A549 (cell line): ENCODE results near the gene POLE. TPM values are rescaled to one million over a fixed set of nuclear protein-coding genes. Genes with fewer than 3 reads are reported as not detected.

ENCODE experiments used
- ATAC-seq, 2 experiments: fragments of 200-7000 bp in 1 of 2; fragments of >200 bp in 1 of 2; cut with Nextera tagmentation in 1 of 2; cut with Tn5 transposase in 1 of 2; 3 replicates each; pipeline versions ENCODE4 v1.8.0 to v1.9.1; 2018 to 2020; ENCODE audit warnings: mild to moderate bottlenecking in 1 of 2, moderate library complexity in 1 of 2
- CTCF ChIA-PET: fragments of 300-600 bp; sonication (Branson Sonifier 250); formaldehyde crosslinking; extraction: SDS; loops from one replicate; lab custom pipeline; 2021; ENCODE audit warnings: antibody characterized with exemption, inconsistent platforms; lab: Yijun Ruan, JAX
- POLR2A ChIA-PET: fragments of 350-600 bp; formaldehyde crosslinking; extraction: SDS; loops from one replicate; lab custom pipeline; 2021; ENCODE audit warnings: antibody characterized with exemption, inconsistent platforms; lab: Yijun Ruan, JAX
- DNase-seq, 2 experiments: peaks; one replicate each; pipeline versions ENCODE4 v3.0.0 to v3.0.0-alpha.2; 2011 to 2016; ENCODE audit warnings: low read depth in 1 of 2, low spot score in 1 of 2
- FAIRE-seq: peaks from 2 replicates; lab custom pipeline; 2011; peaks lifted over from hg19 to GRCh38; lab: Jason Lieb, UNC
- H3K27ac ChIP-seq, 2 experiments: fragments of >200 bp; sonication (Bioruptor Twin); formaldehyde crosslinking; 3 replicates each; pipeline ENCODE4 v1.5.1; 2016 to 2017
- H3K4me1 ChIP-seq: fragments of >200 bp; sonication (Bioruptor Twin); formaldehyde crosslinking; 3 replicates; pipeline ENCODE4 v1.6.1; 2016
- H3K4me2 ChIP-seq: fragments of >200 bp; sonication (Bioruptor Twin); formaldehyde crosslinking; 3 replicates; pipeline ENCODE4 v1.6.1; 2016
- H3K4me3 ChIP-seq: fragments of >200 bp; sonication (Bioruptor Twin); formaldehyde crosslinking; 3 replicates; pipeline ENCODE4 v1.5.1; 2016
- H3K9me3 ChIP-seq: fragments of >200 bp; sonication (Bioruptor Twin); formaldehyde crosslinking; 3 replicates; pipeline ENCODE4 v1.6.1; 2016
- BHLHE40 ChIP-seq: IDR thresholded peaks from 2 replicates; pipeline ENCODE4 v1.6.1; 2012; ENCODE audit warnings: low read depth, low read length, inconsistent platforms
- CHD2 ChIP-seq: fragments of 150-350 bp; IDR thresholded peaks from 2 replicates; pipeline ENCODE4 v1.6.1; 2014; ENCODE audit warnings: low read length; ENCODE audit not compliant: partially characterized antibody
- EHF ChIP-seq: fragments of 250-450 bp; sonication (Bioruptor Pico); IDR thresholded peaks from 2 replicates; pipeline ENCODE4 v1.5.0; 2020; ENCODE audit warnings: mild to moderate bottlenecking
- EHMT2 ChIP-seq: fragments of 200-600 bp; sonication (generic); IDR thresholded peaks from 2 replicates; pipeline ENCODE4 v1.6.1; 2016; ENCODE audit warnings: antibody characterized with exemption, low read depth, mild to moderate bottlenecking, moderate library complexity
- ESRRA ChIP-seq: fragments of 150-350 bp; IDR thresholded peaks from 2 replicates; pipeline ENCODE4 v1.6.1; 2014; ENCODE audit warnings: mild to moderate bottlenecking, low read length, borderline replicate concordance
- FOSL2 ChIP-seq, 2 experiments: fragments of 450-650 bp in 1 of 2; fragments of >200 bp in 1 of 2; sonication (Bioruptor Twin) in 1 of 2; formaldehyde crosslinking; IDR thresholded peaks; 2 replicates each; pipeline versions ENCODE4 v1.5.0 to v1.6.1; 2016 to 2020; ENCODE audit warnings: mild to moderate bottlenecking in 1 of 2, moderate library complexity in 1 of 2
- FOXS1 ChIP-seq: fragments of 250-450 bp; sonication (Bioruptor Pico); IDR thresholded peaks from 2 replicates; pipeline ENCODE4 v1.5.0; 2020; ENCODE audit warnings: mild to moderate bottlenecking, moderate library complexity
- GATA3 ChIP-seq: IDR thresholded peaks from 2 replicates; pipeline ENCODE4 v1.6.1; 2012; ENCODE audit warnings: borderline replicate concordance
- HDAC2 ChIP-seq: fragments of 200-600 bp; sonication (generic); IDR thresholded peaks from 2 replicates; pipeline ENCODE4 v1.6.1; 2016
- HEYL ChIP-seq: fragments of 250-450 bp; sonication (Bioruptor Pico); IDR thresholded peaks from 2 replicates; pipeline ENCODE4 v1.8.0; 2021; ENCODE audit warnings: mild to moderate bottlenecking, moderate library complexity
- JUN ChIP-seq, 2 experiments: fragments of >200 bp; sonication (Bioruptor Twin); formaldehyde crosslinking; IDR thresholded peaks; 2 replicates in 1 of 2; 3 replicates in 1 of 2; pipeline ENCODE4 v1.6.1; 2016 to 2017
- JUNB ChIP-seq: fragments of >200 bp; sonication (Bioruptor Twin); formaldehyde crosslinking; IDR thresholded peaks from 2 replicates; pipeline ENCODE4 v1.6.1; 2016
- MAFK ChIP-seq: fragments of 450-650 bp; IDR thresholded peaks from 2 replicates; pipeline ENCODE4 v1.6.1; 2014; ENCODE audit not compliant: partially characterized antibody
- MYC ChIP-seq: IDR thresholded peaks from 2 replicates; pipeline ENCODE4 v1.6.1; 2012; ENCODE audit warnings: mild to moderate bottlenecking, inconsistent platforms, low read length, improper control_type of control experiment, borderline replicate concordance
- NPAS2 ChIP-seq: fragments of 250-450 bp; sonication (Bioruptor Pico); IDR thresholded peaks from 2 replicates; pipeline ENCODE4 v1.8.0; 2022; ENCODE audit warnings: mild to moderate bottlenecking, moderate library complexity, borderline replicate concordance
- POLR2AphosphoS2 ChIP-seq: conservative IDR thresholded peaks from 2 replicates; pipeline ENCODE4 v1.6.1; 2012; ENCODE audit warnings: low read length, improper control_type of control experiment, inconsistent platforms
- RARB ChIP-seq: fragments of 250-450 bp; sonication (Bioruptor Pico); IDR thresholded peaks from 2 replicates; pipeline ENCODE4 v1.8.0; 2021; ENCODE audit warnings: mild to moderate bottlenecking, moderate library complexity
- RCOR1 ChIP-seq: fragments of 150-350 bp; IDR thresholded peaks from 2 replicates; pipeline ENCODE4 v1.6.1; 2014; ENCODE audit warnings: antibody characterized with exemption, low read length, low read depth
- TFCP2L1 ChIP-seq: fragments of 250-450 bp; sonication (Bioruptor Pico); IDR thresholded peaks from 2 replicates; pipeline ENCODE4 v1.5.0; 2021; ENCODE audit warnings: mild to moderate bottlenecking
- ZC3H11A ChIP-seq: fragments of 450-650 bp; IDR thresholded peaks from 2 replicates; pipeline ENCODE4 v1.6.1; 2014; ENCODE audit warnings: antibody characterized with exemption, mild to moderate bottlenecking
- ZFP36 ChIP-seq: fragments of 450-650 bp; IDR thresholded peaks from 2 replicates; pipeline ENCODE4 v1.6.1; 2014; ENCODE audit warnings: borderline replicate concordance; ENCODE audit not compliant: partially characterized antibody
- ZNF302 ChIP-seq: fragments of 250-450 bp; sonication (Bioruptor Pico); IDR thresholded peaks from 2 replicates; pipeline ENCODE4 v1.9.0; 2021; ENCODE audit warnings: inconsistent platforms, mild to moderate bottlenecking, moderate library complexity
- WGBS: methylation state at CpG from one replicate; pipeline ENCODE4 v1.1.6; 2017; ENCODE audit errors: missing lambda C conversion rate; 5-methylcytosine and 5-hydroxymethylcytosine counted together
- polyA plus RNA-seq, 4 experiments: library from polyadenylated mRNA; depleted of rRNA in 3 of 4; stranded (reverse); fragments of >200 nt; fragmentation: RNase III in 1 of 4; extraction: RNeasy Plus Mini Kit Qiagen cat#74134 plus additional on column Dnase treatment in 1 of 4; gene quantifications; 2 replicates in 3 of 4; 3 replicates in 1 of 4; pipeline ENCODE4 v1.2.3, GENCODE V29; 2011 to 2017
- TF ChIP-seq, protein P1 (sequence below): IDR thresholded peaks from 2 replicates; pipeline ENCODE4 v1.6.1; 2012; ENCODE audit warnings: low read depth, borderline replicate concordance
- TF ChIP-seq, protein P2 (sequence below): fragments of 150-350 bp; IDR thresholded peaks from 2 replicates; pipeline ENCODE4 v1.6.1; 2014; ENCODE audit warnings: low read depth, mild to moderate bottlenecking, low read length
- TF ChIP-seq, protein P3 (sequence below): fragments of 250-450 bp; sonication (Bioruptor Pico); IDR thresholded peaks from 2 replicates; pipeline ENCODE4 v1.5.0; 2020; ENCODE audit warnings: low read depth, mild to moderate bottlenecking, moderate library complexity

The POLE gene
- polyA plus RNA-seq, 2 of the 4 experiments (the other 2 are of a cell fraction): 28.9 to 67.2 TPM

DNA sequence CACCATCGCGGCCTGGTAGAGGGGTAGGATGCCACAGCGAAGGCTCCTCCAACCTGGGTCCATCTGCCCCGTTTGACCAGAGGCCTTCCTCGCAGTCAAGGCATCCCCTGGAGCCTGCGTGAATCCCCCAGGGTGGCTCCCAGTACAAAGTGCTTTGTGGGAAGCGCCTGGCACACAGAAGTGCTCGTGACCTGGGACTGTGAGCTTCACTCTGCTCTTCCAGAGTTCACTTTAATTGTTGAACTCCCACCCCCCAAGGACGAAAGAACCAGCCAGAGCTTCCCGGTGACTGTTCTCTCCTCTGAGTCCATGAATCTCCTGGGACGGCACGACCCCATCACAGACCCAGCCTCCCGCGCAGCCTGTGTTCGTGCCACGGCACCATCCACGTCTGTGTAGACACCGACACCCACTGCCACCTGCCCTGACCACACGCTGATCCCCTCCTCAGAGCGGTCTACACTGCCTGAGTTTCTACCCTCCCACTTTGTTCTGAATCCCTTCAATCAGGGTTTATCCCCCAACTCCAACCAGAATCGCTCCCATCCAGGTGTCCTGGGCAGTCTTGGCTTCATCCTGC is 52.6 kb downstream of the POLE start (continued):
- TF ChIP-seq, protein P1, sequence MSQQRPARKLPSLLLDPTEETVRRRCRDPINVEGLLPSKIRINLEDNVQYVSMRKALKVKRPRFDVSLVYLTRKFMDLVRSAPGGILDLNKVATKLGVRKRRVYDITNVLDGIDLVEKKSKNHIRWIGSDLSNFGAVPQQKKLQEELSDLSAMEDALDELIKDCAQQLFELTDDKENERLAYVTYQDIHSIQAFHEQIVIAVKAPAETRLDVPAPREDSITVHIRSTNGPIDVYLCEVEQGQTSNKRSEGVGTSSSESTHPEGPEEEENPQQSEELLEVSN: no peak
- no peak for TF ChIP-seq GATA3
- TF ChIP-seq TFCP2L1 (CRISPR knock-in tag): no peak
- no peak for TF ChIP-seq ESRRA

DNA sequence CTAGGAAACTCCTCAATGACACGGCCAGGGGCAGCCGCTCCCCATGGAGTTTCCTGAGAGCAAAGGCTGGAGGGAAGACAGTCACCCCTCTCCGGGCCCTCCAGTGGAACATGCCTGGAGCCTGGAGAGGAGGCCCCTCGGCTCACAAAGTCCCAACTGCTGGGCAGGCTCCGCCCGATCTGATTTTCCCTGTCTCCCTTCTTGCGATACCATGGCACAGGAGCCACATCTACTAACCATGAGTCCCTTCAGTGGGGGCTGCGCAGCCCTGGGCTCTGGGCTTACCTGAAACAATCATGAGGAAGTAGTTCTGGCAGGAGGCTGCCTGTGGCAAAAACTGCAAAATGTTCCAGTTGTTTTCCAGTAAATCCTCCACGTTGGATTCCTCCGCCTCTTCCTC is 53.2 kb downstream of the POLE start:
- CTCF ChIA-PET: interaction anchor here (0.8 to 1.7 kb wide), 2 partner anchors 73 to 111 kb away, joined by 3 to 4 read pairs; no protein-coding TSS in a partner anchor

DNA sequence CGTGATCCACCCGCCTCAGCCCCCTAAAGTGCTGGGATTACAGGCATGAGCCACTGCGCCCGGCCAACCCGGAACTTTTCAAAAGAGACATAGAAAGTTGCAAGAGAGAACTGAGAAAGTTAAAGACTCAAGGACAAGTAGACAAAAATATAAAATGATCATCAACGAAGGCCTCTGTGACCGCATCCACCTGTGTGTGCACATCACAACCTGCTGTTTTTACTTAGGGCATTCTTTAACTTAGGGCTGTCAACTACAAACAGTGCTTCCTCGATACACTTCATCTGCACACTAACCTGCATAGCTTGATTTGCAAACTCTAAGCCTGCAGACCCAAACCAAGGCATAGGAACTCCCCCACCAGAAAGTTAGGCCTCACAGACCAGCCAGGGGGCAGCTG is 53.7 kb downstream of the POLE start:
- WGBS: 96% methylated on average over 8 of the region's 8 CpGs
- CTCF ChIA-PET: interaction anchor here (0.8 to 2.2 kb wide), 4 partner anchors 8 to 111 kb away, joined by 3 to 5 read pairs (median 4); no protein-coding TSS in a partner anchor

More for the DNA sequence above, 53.2 kb downstream of the POLE start:
- WGBS: 92% methylated on average over 9 of the region's 10 CpGs
- Histone ChIP-seq H3K4me2 (no peak overlapping the region), H3K27ac (no peak overlapping the region), H3K4me1 (no peaks in the 10 kb centered on the region)
- POLR2A ChIA-PET: no interaction called here
- DNase-seq: no peak
- TF ChIP-seq, protein P2, sequence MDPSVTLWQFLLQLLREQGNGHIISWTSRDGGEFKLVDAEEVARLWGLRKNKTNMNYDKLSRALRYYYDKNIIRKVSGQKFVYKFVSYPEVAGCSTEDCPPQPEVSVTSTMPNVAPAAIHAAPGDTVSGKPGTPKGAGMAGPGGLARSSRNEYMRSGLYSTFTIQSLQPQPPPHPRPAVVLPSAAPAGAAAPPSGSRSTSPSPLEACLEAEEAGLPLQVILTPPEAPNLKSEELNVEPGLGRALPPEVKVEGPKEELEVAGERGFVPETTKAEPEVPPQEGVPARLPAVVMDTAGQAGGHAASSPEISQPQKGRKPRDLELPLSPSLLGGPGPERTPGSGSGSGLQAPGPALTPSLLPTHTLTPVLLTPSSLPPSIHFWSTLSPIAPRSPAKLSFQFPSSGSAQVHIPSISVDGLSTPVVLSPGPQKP: no peak
- TF ChIP-seq CHD2 (no peak), MYC (no peak), RARB (CRISPR knock-in tag) (no peak), MAFK (no peak), ZNF302 (CRISPR knock-in tag) (no peak), BHLHE40 (no peak), EHMT2 (no peak), JUN (IDR thresholded peaks at IDR 0.05) (no peak), HDAC2 (no peak), FOSL2 (IDR thresholded peaks at IDR 0.05) (no peak), FOSL2 (CRISPR knock-in tag; IDR thresholded peaks at IDR 0.05) (no peak)
- TF ChIP-seq, protein P1: no peak
- TF ChIP-seq, all 56 proteins: peak for 0
- no peak for ATAC-seq
- Histone ChIP-seq H3K9me3 (no peaks in the 10 kb centered on the region), H3K4me3 (no peak overlapping the region)
- FAIRE-seq: no peak

More for the DNA sequence above, 53.7 kb downstream of the POLE start:
- Histone ChIP-seq H3K27ac (no peak overlapping the region), H3K9me3 (no peaks in the 10 kb centered on the region), H3K4me2 (no peak overlapping the region), H3K4me3 (no peak overlapping the region), H3K4me1 (no peaks in the 10 kb centered on the region)
- no peak for FAIRE-seq
- POLR2A ChIA-PET: no interaction called here
- no peak for DNase-seq
- ATAC-seq: no peak
- TF ChIP-seq ZFP36: no peak
- TF ChIP-seq EHF (CRISPR knock-in tag): no peak
- TF ChIP-seq POLR2AphosphoS2: no peak
- no peak for TF ChIP-seq ESRRA
- no peak for TF ChIP-seq JUNB
- TF ChIP-seq NPAS2 (CRISPR knock-in tag): no peak
- TF ChIP-seq FOXS1: no peak
- TF ChIP-seq RCOR1: no peak
- TF ChIP-seq GATA3: no peak
- no peak for TF ChIP-seq TFCP2L1 (CRISPR knock-in tag)
- no peak for TF ChIP-seq HEYL
- TF ChIP-seq MYC: no peak
- no peak for TF ChIP-seq ZC3H11A
- TF ChIP-seq, protein P3, sequence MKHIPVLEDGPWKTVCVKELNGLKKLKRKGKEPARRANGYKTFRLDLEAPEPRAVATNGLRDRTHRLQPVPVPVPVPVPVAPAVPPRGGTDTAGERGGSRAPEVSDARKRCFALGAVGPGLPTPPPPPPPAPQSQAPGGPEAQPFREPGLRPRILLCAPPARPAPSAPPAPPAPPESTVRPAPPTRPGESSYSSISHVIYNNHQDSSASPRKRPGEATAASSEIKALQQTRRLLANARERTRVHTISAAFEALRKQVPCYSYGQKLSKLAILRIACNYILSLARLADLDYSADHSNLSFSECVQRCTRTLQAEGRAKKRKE (CRISPR knock-in tag): no peak
